ENCODE results near the gene ACSL5. TPM values are rescaled to one million over a fixed set of nuclear protein-coding genes. Genes with fewer than 3 reads are reported as not detected.

The ACSL5 gene
- total RNA-seq, 1 donor from 2014 or later: not detected

- Histone ChIP-seq H3K27me3 (no peaks in the 10 kb centered on the region), H3K4me3 (no peak overlapping the region), H3K4me2 (no peak overlapping the region), H3K4me1 (peaks cover 16% of the 10 kb centered on the region), H2AFZ (replicated peaks) (no peak overlapping the region), H3K9me3 (ENCODE audit: low read depth) (no peaks in the 10 kb centered on the region), H3K9ac (no peak overlapping the region), H3K27ac (no peak overlapping the region), H3K79me2 (ENCODE audit: low read depth) (no peaks in the 10 kb centered on the region), H4K20me1 (ENCODE audit: low read depth) (no peaks in the 10 kb centered on the region), H3F3A (ENCODE audit: low read depth) (no peaks in the 10 kb centered on the region), H3K36me3 (no peaks in the 10 kb centered on the region)
- TF ChIP-seq EZH2phosphoT487 (IDR thresholded peaks at IDR 0.05) (no peak), CTCF (IDR thresholded peaks at IDR 0.05) (no peak), EZH2 (IDR thresholded peaks at IDR 0.05) (no peak)
- peaks cover 10% of the 10 kb centered on the region for H3K27me3 Mint-ChIP-seq (ENCODE audit: insufficient read depth, low read depth)
- no peak for DNase-seq (ENCODE audit: low spot score)
- H3K36me3 Mint-ChIP-seq: no peaks in the 10 kb centered on the region
- no peak overlapping the region for H3K4me3 Mint-ChIP-seq
- peaks cover 2% of the 10 kb centered on the region for H3K9me3 Mint-ChIP-seq
- no peak overlapping the region for H3K27ac Mint-ChIP-seq
- H3K4me1 Mint-ChIP-seq: peaks cover 11% of the 10 kb centered on the region
Observed at GRCh38 chr10:112348759-112349158, 25.2 kb upstream of the ACSL5 start.

- H3K27me3 ChIP-seq: no peaks in the 10 kb centered on the region
- H3K9ac ChIP-seq: no peak overlapping the region
- no peaks in the 10 kb centered on the region for H4K20me1 ChIP-seq (ENCODE audit: low read depth)
- Mint-ChIP-seq H3K27ac (no peak overlapping the region), H3K4me1 (peaks cover 4% of the 10 kb centered on the region), H3K36me3 (no peaks in the 10 kb centered on the region), H3K27me3 (ENCODE audit: insufficient read depth, low read depth) (peaks cover 10% of the 10 kb centered on the region), H3K4me3 (no peak overlapping the region), H3K9me3 (peaks cover 2% of the 10 kb centered on the region)
- H3K27ac ChIP-seq: no peak overlapping the region
- H3K4me2 ChIP-seq: no peak overlapping the region
- H3K79me2 ChIP-seq (ENCODE audit: low read depth): no peaks in the 10 kb centered on the region
- no peaks in the 10 kb centered on the region for H3K9me3 ChIP-seq (ENCODE audit: low read depth)
- no peaks in the 10 kb centered on the region for H3F3A ChIP-seq (ENCODE audit: low read depth)
- no peak overlapping the region for H2AFZ ChIP-seq (replicated peaks)
- TF ChIP-seq CTCF (IDR thresholded peaks at IDR 0.05) (no peak), EZH2phosphoT487 (IDR thresholded peaks at IDR 0.05) (no peak), EZH2 (IDR thresholded peaks at IDR 0.05) (no peak)
- no peaks in the 10 kb centered on the region for H3K36me3 ChIP-seq
- no peak overlapping the region for H3K4me3 ChIP-seq
- peaks cover 8% of the 10 kb centered on the region for H3K4me1 ChIP-seq
- no peak for DNase-seq (ENCODE audit: low spot score)
Observed at GRCh38 chr10:112349521-112350085, 24.3 kb upstream of the ACSL5 start.

GRCh38 chr10:112351146-112351545 lies 22.8 kb upstream of the ACSL5 start:
- no peak for DNase-seq (ENCODE audit: low spot score)
- no peaks in the 10 kb centered on the region for H3K9me3 ChIP-seq (ENCODE audit: low read depth)
- H3K4me2 ChIP-seq: no peak overlapping the region
- H3K36me3 ChIP-seq: no peaks in the 10 kb centered on the region
- Mint-ChIP-seq H3K27ac (no peak overlapping the region), H3K4me1 (peaks cover 4% of the 10 kb centered on the region), H3K27me3 (ENCODE audit: insufficient read depth, low read depth) (peaks cover 7% of the 10 kb centered on the region), H3K4me3 (no peak overlapping the region), H3K9me3 (peaks cover 2% of the 10 kb centered on the region), H3K36me3 (no peaks in the 10 kb centered on the region)
- no peak overlapping the region for H2AFZ ChIP-seq (replicated peaks)
- H3K4me1 ChIP-seq: peaks cover 6% of the 10 kb centered on the region
- H3K9ac ChIP-seq: no peak overlapping the region
- no peaks in the 10 kb centered on the region for H3K27me3 ChIP-seq
- no peak overlapping the region for H3K4me3 ChIP-seq
- no peak for TF ChIP-seq CTCF (IDR thresholded peaks at IDR 0.05)
- TF ChIP-seq EZH2phosphoT487 (IDR thresholded peaks at IDR 0.05): no peak
- TF ChIP-seq EZH2 (IDR thresholded peaks at IDR 0.05): no peak
- no peaks in the 10 kb centered on the region for H3K79me2 ChIP-seq (ENCODE audit: low read depth)
- no peaks in the 10 kb centered on the region for H3F3A ChIP-seq (ENCODE audit: low read depth)
- no peak overlapping the region for H3K27ac ChIP-seq
- no peaks in the 10 kb centered on the region for H4K20me1 ChIP-seq (ENCODE audit: low read depth)

Data from neural progenitor cell (in vitro differentiated cells).